Femur (tissue), 1 donor: ENCODE measurements around the gene ATOH8.

ENCODE experiments used
- DNase-seq: peaks from one replicate; pipeline ENCODE4 v3.0.0-alpha.2; 2017

The ATOH8 gene

DNA sequence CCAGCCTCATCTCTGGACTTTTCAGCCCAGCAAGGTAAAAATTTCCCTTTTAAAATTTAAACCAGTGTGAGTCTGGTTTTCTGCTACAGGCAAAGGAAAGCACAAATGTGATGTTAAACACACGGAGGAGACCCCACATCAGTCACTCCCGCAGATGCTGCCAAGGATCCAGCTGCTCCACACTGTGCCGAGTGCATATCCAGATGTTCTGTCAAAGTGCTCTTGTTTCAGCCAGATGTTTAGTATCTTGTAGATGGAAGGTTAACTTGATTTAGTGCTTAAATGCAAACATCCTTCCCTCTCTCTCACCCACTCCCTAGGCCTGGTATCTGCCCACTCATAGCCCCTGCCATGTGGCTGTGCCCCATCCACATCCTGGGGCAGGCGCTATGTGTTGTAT, 15.8 kb upstream of the ATOH8 start:
- DNase-seq: peak; percentile 87

DNA sequence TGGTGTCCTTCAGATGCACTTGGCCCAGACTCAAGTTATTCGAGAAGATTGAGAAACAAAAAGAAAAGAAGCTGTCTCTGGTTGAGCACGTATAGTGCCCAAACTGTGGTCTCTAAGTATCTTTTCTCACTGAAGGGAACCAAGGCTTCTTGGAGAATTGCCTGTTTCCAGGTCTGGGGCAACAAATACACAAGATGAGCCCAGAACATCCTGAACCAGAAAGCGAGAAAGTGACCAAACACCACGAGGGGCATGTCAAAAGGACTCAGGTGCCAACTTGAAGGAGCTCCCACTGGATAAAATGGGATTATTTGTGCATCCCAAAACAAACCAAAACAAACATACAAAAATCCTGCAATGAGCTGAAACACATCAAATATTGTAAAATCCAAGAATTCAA, 13.6 kb upstream of the ATOH8 start:
- no peak for DNase-seq

DNA sequence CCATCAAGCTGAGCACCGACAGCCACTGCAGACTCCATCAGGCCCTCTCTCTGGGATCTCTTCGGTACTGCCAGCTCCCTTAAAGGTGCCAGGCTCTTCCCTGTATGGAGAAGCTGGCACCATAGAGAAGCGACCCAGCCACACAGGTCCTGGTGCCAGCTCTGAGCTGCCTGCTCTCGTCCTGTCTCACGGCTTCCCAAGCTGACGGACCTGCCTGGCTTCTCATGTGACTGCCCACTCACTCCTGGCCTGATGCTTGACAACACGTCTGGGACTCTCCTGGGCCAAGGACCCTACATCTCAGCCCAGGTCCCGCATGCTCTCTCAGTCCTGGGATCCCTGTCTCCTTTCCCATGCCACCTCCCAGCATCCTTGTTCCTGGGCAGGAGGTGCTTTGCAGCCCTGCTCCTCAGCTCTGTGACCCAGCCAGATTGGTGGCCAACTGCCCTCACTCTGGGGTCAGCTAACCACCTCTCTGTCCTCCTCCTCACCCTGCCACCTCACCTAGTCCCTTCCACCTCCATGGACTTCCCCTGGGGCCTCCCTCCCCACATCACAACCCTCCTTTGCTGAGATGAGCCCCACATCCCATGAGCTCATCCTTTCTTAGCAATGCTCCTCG, 12.5 kb upstream of the ATOH8 start:
- no peak for DNase-seq

DNA sequence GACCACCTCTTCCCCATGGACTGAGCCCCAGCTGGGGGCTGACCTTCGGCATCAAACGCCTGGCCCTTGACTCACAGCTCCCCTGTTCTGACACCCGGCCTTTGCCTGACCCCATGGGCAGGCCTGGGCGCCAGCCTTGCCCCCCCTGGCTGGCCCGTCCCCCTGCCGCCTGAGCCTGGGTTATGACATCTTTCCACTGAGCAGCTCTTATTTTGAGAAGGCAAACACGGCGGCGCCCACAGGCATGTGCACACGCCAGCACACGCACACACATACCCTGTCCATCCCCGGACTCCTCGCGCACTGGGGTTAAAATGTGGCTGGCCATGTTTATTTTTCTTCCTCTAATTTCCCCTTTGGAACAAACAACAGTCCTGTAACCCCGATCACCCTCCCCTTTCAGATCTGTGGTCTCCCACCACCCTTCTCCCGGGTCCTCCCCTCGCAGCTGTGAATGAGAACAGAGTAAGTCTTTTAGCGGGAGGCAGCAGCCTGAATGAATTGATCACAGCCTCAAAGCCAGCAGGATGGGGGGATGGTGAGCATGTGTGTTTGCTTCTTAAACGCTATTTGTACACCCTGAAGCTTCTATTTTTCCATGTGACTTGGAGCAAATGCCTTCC, 11.8 kb upstream of the ATOH8 start:
- peak; percentile 89 for DNase-seq

DNA sequence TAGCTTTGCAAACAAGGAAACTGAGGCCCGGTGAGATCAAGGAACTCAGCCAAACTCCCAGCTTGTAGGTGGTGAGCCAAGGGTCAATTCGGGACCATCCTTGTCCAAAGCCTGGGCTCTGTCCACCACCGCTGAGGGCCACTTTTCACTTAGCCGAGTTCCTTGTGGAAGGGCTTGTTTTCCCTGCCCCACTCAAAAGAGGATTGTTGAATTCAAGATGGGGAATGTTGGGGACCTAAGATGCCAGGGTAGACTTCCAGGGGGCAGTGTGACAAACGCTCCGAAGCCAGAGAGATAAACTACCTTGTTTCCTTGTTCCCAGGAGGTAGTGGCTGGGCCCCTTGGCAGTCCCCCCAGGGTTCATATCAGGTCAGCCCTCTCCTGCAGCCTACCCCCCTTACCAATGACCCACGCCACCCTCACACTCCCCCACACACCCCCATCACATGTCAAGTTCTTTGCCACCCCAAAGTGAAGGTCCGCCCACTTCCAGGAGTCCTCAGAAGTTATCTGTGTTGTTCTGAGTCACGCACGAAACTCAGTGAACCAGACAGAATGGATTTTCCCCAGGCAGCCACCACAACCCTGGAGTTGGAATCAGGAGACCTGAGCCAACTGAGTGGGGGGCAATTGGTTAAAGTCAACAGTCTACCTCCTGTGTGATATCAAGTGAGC, 10.3 kb upstream of the ATOH8 start:
- DNase-seq: no peak

DNA sequence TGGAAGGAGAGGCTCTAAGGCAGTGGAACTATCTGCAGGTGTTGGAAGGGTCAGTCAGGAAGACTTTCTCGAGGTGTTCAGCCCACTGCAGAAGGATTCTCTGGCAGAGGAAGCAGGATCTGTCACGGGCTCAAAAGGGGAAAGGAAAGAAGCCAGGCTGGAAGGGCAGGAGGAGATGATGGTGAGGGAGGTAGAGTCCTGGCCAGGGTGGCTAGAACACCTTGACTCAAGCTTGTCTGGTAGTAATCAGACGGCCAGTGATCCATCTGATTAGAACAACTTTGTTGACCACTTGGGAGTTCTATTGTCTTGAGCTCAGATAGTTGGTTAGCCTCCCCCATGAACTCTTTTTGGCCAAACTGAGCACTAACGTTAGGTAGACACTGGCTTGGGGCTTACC, 9.7 kb upstream of the ATOH8 start:
- DNase-seq: no peak

DNA sequence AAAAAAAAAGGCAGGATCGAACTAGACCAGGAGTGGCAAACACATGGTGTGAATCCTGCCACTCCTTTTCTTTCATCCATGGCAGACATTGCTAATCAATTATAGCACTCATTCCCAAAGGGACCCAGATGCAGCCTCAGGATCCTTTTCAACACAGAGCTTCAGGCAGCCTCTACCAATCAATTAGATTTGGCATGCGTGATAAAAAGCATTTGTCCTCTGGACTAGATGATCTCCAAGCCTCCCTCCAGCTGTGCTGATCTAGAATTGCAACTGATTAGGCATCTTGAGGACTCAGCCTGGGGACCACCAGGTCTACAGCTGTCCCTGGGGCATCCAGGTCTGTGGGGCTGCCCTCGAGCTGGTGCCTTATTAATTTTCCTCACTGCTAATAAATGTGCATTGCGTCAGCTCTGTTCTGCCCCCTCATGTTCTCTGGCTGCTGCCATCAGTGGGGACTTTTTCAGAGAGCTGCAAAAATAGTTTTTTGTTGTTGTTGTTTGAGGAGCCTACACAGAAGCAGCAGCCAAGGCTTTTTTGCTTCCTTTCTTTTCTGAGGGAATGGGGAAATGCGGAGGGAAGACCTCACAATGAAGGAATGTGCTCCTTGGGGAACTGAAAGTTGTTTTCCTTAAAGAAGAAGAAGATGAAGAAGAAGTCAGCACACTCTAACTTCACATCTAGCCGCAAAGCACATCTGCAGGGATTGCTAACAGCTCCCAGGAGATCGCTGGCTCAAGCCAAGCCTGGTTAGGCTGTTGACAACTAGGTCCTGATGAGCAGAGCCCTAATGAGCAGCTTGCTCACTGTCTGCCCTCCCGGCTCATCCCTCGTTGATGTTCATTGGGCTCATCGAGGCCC, 8.8 kb upstream of the ATOH8 start:
- no peak for DNase-seq

DNA sequence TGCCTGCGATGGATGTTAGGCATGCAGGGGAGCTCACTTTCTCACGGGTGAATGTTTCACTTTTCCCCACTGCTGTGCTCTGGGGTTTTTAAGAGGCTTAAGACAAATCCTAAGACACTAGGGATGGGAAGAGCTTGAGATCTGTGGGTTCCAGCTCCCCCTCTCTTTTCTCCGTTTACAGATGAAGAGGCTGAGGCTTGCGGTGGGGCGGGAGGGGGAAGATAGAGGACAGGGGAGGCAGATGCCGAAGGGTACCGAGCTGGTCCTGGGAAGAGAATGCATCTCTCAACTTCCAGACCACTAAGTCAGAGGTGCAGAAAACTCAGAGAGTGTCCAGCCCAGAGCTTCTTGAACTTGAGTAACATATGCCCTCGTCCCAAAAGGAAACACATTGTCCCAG, 8.2 kb upstream of the ATOH8 start:
- no peak for DNase-seq

DNA sequence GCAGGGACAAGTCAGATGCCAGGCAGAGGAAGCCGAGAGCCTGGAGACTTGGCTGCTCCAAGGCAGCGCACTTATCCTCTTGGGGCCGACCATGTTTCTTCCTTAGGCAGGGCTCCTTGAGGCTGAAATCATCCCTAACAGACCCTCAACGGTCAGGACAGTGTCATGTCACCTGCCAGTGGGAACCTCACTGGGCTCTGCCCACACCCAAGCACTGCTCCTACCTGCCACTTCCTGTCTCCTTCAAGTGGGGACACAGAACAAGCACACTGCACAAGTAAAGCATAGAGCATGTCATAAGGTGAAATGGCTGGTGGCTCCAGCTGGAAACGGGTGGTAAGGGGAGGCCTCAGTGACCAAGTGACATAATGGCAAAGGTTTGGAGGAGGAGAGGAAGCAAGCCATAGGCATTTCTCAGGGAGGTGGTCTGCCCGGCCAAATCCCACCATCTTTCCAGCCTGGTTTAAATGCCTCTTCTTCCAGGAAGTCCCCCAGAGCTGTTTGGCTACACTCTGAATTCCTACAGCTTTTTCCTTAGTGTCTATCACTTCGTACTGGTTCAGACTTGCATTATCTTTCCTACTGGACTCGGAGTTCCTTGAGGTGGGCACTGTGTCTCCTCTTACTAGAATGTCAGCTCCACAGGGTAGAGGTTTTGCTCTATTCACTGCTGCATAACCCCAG, 7.3 kb upstream of the ATOH8 start:
- DNase-seq: no peak

DNA sequence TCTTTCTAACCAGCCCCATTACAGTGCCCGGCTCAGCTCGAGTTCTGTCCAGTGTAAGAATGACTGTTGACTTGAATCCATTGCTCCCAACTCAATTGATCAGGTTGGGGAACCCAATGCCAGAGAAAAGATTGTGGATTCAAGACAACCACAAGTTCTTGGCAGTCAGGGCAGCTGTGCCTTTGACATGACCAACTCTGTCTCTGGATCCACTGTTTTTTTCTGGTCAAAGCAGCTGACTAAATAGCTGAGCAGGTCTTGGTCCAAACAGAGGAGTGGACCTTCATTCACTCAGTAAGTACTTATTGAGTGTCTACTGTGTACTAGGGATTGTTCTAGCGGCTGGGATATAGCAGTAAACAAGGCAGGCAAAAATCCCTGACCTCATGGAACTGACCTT, 6.3 kb upstream of the ATOH8 start:
- no peak for DNase-seq

DNA sequence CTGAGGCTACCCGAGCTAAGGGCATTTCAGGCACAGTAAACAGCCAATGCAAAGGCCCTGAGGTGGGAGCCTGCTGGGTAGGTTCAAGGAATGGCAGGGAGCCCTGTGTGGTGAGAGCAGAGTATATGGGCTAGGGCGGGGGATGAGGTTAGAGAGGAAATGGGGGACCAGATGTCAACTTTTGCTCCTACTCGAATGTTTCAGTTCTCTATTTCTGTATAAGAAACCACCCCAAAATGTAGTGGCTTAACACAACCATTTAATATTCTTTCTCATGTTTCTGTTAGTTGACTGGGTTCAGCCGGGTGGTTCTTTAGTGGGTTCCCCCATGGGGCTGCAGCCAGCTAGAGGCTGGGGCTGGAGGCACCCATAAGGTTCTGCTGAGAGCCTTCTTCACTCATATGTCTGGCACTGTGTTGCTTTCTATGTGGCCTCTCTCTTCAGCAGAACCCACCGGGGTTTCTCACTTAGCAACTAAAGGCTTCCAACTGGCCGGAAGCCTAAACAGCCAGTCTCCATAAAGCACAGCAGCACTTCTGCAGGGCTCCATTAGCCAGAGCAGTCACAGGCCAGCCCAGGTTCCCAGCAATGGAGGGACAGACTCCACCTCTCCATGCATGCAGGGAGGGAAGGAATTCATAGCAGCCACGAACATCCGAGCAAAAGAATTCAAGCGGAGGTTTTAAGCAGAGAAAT, 5.6 kb upstream of the ATOH8 start:
- DNase-seq: peak; percentile 29

DNA sequence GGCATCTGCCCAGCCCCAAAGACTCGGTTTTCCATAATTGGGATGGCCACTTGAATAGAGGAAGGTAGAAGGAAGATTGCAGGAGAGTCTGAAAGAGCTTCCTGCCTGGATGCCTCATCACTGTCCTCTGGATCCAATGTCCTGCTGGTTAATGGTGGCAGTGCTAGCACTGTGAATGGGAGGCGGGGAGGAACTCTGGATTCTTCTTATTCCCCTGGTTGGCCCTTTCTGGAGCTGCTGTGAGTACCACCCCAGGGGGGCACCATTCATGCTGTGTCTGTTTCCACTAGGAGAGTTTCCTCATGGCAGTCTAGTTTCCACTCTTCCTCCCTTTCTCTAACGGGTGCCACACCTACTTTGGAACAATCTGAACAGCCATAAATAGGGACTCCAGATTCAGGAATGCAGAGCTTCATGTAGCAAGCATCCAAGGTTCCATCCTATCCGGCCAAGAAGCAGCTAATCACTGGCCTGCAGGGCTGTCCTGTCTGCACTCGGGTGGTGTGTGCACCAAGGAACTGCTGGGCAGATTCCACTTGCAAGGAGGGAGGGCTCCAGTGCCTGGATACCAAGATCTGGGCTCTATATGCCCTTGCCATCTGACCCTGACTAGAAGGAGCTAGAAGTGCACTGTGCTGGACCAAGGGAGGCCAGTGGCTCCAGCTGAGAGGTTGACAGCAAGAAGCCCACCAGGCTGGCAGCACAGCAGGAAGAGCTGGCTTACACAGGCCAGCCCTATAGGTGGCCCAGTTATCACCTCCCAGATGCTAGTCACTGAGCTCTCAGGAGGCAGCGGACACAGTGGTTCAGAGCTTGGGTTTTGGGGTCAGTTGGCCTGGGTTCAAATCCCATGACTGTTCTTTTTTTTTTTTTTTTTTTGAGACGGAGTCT, 4.6 kb upstream of the ATOH8 start:
- DNase-seq: peak; percentile 78

DNA sequence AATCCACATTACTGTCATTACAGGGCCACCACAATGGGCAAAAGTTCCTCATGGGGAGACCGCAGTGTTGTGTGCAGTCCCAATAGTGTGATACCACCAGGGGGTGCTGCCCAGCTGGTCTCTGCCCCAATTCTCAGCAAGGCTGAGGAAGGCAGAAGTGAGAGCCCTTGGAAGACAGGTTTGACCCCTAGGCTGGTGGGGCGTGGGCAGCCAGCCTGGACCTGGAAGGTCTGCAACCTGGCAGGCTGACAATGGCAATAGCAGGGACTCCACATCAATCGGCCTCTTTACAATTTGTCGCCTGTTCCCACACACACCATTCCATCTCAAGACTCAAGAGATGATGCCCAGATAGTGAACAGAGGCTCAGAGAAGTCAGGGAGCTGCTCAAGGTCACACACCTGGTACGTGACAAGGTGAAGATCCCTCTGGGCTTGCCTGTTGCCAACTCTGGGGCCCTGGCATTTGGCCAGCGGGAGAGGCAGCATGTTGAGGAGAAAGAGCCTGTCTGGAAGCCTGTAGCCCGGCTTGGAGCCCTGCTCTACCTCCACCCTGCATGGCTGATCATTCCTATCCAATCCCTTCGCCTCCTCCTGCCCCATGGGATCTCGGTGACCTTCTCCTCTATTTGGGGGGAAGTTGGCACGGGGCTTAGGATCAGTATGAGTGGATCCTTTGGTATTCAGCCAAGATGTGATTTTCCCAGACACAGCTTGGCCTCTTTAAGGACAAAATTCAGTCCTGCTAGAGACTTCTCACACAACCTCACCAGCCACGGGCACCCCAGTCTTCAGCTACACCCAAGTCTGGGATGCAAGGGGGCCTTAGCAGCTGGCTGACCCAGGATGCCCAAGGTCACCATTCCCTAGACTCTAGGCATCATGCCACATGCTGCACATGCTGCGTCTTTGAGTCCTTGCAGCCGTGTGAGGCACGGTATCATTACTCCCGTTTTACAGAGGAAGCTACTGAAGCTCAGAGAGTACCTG, 2.9 kb upstream of the ATOH8 start:
- DNase-seq: peak; percentile 84

DNA sequence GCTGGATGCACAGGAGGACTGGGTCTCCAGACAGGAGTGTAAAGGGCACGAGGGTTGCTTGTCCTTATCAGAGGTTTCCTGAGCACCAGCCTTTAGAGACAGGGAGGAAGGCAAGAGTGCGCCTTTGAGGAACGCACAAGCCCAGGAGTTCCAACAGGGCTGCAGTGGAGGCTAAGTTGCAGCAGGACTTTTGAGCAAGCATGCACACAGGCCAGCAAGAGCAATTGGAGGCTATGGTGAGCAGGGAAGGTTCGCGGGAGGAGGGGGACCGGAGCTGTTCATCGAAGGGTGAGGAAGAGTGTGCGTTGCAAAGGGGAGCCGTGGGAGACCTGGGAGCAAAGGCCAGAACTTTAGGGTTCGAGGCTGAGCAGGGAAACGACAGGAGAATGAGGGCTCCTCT, 2.2 kb upstream of the ATOH8 start:
- DNase-seq: no peak

DNA sequence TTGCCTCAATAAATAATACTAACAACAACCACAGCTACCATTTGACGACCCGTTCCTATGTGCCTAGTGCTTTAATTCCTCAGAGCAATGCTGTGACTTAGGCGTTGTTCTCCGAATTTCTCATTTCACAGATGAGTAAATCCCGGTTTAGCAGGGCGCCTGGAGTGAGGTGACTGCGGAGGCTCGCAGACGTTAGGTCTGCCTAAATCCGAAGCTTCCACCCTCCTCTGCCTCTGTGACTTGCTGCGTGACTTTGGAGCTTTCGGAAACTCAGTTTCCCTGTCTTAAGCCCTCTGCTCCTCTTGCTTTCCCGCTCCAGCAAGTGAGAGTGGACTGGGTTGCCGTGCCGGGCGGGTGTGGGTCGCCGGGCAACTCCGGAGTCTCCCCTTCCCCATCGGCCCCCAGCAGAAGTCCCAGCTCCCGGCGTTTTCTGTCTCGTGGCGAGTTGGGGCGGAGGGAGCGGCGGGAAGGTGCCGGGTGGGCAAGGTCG, 711 bp upstream of the ATOH8 start:
- no peak for DNase-seq

DNA sequence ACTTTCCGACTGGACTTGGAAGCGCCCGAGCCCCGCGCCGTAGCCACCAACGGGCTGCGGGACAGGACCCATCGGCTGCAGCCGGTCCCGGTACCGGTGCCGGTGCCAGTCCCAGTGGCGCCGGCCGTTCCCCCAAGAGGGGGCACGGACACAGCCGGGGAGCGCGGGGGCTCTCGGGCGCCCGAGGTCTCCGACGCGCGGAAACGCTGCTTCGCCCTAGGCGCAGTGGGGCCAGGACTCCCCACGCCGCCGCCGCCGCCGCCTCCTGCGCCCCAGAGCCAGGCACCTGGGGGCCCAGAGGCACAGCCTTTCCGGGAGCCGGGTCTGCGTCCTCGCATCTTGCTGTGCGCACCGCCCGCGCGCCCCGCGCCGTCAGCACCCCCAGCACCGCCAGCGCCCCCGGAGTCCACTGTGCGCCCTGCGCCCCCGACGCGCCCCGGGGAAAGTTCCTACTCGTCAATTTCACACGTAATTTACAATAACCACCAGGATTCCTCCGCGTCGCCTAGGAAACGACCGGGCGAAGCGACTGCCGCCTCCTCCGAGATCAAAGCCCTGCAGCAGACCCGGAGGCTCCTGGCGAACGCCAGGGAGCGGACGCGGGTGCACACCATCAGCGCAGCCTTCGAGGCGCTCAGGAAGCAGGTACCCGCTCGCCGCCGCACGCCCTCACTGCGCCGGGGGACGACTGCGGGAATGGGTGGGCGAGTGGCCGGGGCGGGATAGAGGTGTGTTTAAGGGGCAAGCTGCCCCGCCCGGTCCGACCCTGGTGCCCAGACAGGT, 713 bp downstream of the ATOH8 start:
- DNase-seq: peak; percentile 69

DNA sequence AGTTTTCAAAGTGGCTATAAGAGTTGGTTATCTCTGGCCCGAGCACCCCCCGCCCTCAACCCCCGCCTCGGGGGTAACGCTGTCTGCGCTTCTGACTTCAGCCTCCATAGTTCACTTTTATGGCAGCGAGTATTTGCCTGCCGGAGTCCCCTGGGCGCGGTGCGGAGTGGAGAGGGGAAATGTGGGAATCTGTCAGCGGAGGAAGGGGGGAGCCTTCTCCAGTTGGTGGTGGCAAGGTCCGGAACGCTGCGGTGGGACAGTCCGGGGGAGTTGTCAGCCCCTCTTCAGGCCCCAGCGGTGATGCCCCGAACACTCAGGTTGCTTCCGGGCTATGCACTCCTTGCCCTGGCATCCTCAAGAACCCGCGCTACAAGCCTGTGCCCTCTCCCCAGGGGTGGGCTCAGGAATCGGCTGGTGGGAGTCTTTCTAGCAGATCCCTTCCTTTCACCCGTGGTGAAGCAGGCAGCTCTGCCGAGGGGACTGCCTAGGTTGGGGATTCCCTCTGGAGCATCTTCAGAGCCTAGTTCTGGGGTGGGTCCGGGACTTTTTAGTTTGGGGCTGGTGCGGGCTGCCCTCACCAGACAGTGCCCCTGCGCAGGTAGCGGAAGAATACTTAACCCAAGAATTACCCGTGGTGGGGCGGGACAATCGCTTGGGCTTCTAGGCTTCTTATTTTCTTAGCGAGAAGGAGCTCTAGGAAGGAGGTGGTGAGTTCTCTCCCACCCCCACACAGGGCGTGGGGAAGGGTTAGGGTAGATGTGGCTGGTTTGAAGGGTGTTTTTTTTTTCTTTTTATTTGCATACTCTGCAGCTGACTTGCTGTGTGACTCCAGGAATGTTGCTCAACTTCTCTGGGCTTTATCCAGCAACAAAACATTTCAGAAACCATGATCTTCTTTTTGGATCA, 1.6 kb downstream of the ATOH8 start:
- DNase-seq: no peak

DNA sequence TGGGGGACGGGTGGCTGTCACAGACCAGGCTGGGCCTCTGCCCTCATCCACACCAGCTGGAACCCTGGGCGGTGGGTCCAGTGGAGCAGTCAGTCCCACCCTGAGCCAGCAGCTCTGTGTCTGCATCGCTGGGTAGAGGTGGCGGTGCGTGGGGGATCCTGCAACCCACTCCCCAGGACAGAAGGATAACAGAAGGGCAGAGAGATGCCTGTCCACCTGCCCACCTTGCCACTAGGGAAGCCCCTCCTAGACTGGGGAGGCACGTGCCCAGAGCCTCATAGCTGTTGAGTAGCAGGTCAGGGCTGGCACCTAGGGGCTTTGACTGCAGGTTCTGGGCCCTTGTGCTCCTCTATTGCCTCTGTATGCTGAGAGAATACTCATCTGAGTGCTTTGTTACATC, 2.4 kb downstream of the ATOH8 start:
- no peak for DNase-seq
